ENCODE data around the gene DGLUCY.
"Not testable (repeated sequence)": the region's sequence is repeated elsewhere in the genome, so short reads cannot be mapped to it uniquely, and the experiment has no call there.

Gene DGLUCY

GRCh38 chr14:91223028-91223783 is 109.3 kb downstream of the DGLUCY start:
- intact Hi-C loops (cut with DNase I): no loop called here
- no peak for DNase-seq

GRCh38 chr14:91225025-91225424 is 111.2 kb downstream of the DGLUCY start:
- intact Hi-C loops (cut with DNase I): no loop called here
- DNase-seq: no peak

GRCh38 chr14:91226360-91226759 is 112.5 kb downstream of the DGLUCY start:
- intact Hi-C loops (cut with DNase I); DNase-seq: not testable (repeated sequence)

- intact Hi-C loops (cut with DNase I): no loop called here
- no peak for DNase-seq
These were observed 113.3 kb downstream of the DGLUCY start for GRCh38 chr14:91227183-91227628.

- no peak for DNase-seq
- intact Hi-C loops (cut with DNase I): no loop called here
These were observed 114.5 kb downstream of the DGLUCY start for GRCh38 chr14:91228112-91229004.

GRCh38 chr14:91229005-91229382 is 115.1 kb downstream of the DGLUCY start:
- no peak for DNase-seq
- intact Hi-C loops (cut with DNase I): no loop called here

- intact Hi-C loops (cut with DNase I): no loop called here
- no peak for DNase-seq
These were observed 115.9 kb downstream of the DGLUCY start for GRCh38 chr14:91229743-91230200.

GRCh38 chr14:91230397-91231035 is 116.6 kb downstream of the DGLUCY start:
- intact Hi-C loops (cut with DNase I): no loop called here
- no peak for DNase-seq

- intact Hi-C loops (cut with DNase I): no loop called here
- no peak for DNase-seq
These were observed 117.6 kb downstream of the DGLUCY start for GRCh38 chr14:91231446-91231845.

- intact Hi-C loops (cut with DNase I): no loop called here
- no peak for DNase-seq
These were observed 118.2 kb downstream of the DGLUCY start for GRCh38 chr14:91232052-91232451.

- intact Hi-C loops (cut with DNase I): no loop called here
- DNase-seq: no peak
These were observed 118.7 kb downstream of the DGLUCY start for GRCh38 chr14:91232603-91233002.

GRCh38 chr14:91233936-91234790 is 120.3 kb downstream of the DGLUCY start:
- intact Hi-C loops (cut with DNase I): no loop called here
- DNase-seq: no peak

- intact Hi-C loops (cut with DNase I): no loop called here
- no peak for DNase-seq
These were observed 120.9 kb downstream of the DGLUCY start for GRCh38 chr14:91234791-91235114.

GRCh38 chr14:91235841-91236240 is 122.0 kb downstream of the DGLUCY start:
- no peak for DNase-seq
- intact Hi-C loops (cut with DNase I): no loop called here

- intact Hi-C loops (cut with DNase I): no loop called here
- no peak for DNase-seq
These were observed 123.3 kb downstream of the DGLUCY start for GRCh38 chr14:91237219-91237618.

GRCh38 chr14:91238085-91238484 is 124.2 kb downstream of the DGLUCY start:
- intact Hi-C loops (cut with DNase I): no loop called here
- DNase-seq: no peak

- no peak for DNase-seq
- intact Hi-C loops (cut with DNase I): no loop called here
These were observed 124.8 kb downstream of the DGLUCY start for GRCh38 chr14:91238661-91239060.

- intact Hi-C loops (cut with DNase I): no loop called here
- DNase-seq: peak in 1 of 42 donors; percentile 21
These were observed 128.0 kb downstream of the DGLUCY start for GRCh38 chr14:91241863-91242262.

GRCh38 chr14:91242635-91243034 is 128.8 kb downstream of the DGLUCY start:
- intact Hi-C loops (cut with DNase I): no loop called here
- no peak for DNase-seq

Data from head of caudate nucleus (tissue), 42 donors.